ENCODE data around the gene DAB2.

The DAB2 gene

GRCh38 chr5:39420482-39421145, 4.2 kb downstream of the DAB2 start:
- POLR2A ChIA-PET (ENCODE audit: low non-redundant PET), result no interaction called here
- CTCF ChIA-PET, result interaction anchor here (0.6 kb wide), 1 partner anchor 622 kb away, joined by 3 read pairs; no protein-coding TSS in a partner anchor
- no peak overlapping the region for H3K27ac ChIP-seq

GRCh38 chr5:39419796-39420195, 5.0 kb downstream of the DAB2 start:
- CTCF ChIA-PET, result interaction anchor here (0.6 kb wide), 2 partner anchors 128 to 621 kb away, joined by 3 read pairs; no protein-coding TSS in a partner anchor
- TF ChIP-seq CTCF (conservative IDR thresholded peaks at IDR 0.05; ENCODE audit: low read depth), result no peak
- no peak for DNase-seq (ENCODE audit: low spot score)
- H3K27ac ChIP-seq, result no peak overlapping the region
- POLR2A ChIA-PET (ENCODE audit: low non-redundant PET), result no interaction called here

More at GRCh38 chr5:39420482-39421145, 4.2 kb downstream of the DAB2 start:
- DNase-seq (ENCODE audit: low spot score), result no peak
- no peak for TF ChIP-seq CTCF (conservative IDR thresholded peaks at IDR 0.05; ENCODE audit: low read depth)

- no peak for DNase-seq (ENCODE audit: low spot score)
- TF ChIP-seq CTCF (conservative IDR thresholded peaks at IDR 0.05; ENCODE audit: low read depth), result no peak
- no peak overlapping the region for H3K27ac ChIP-seq
- ChIA-PET POLR2A (ENCODE audit: low non-redundant PET) (no interaction called here), CTCF (interaction anchor here (0.6 kb wide), 2 partner anchors 12 to 568 kb away, joined by 3 to 4 read pairs; no protein-coding TSS in a partner anchor)
Observed at GRCh38 chr5:39417979-39418378, 6.8 kb downstream of the DAB2 start.

GRCh38 chr5:39415201-39415600, 9.6 kb downstream of the DAB2 start:
- POLR2A ChIA-PET (ENCODE audit: low non-redundant PET), result no interaction called here
- H3K27ac ChIP-seq, result no peak overlapping the region
- CTCF ChIA-PET, result no interaction called here
- DNase-seq (ENCODE audit: low spot score), result no peak
- no peak for TF ChIP-seq CTCF (conservative IDR thresholded peaks at IDR 0.05; ENCODE audit: low read depth)

GRCh38 chr5:39414426-39414825, 10.4 kb downstream of the DAB2 start:
- ChIA-PET POLR2A (ENCODE audit: low non-redundant PET) (no interaction called here), CTCF (no interaction called here)
- DNase-seq (ENCODE audit: low spot score), result no peak
- no peak for TF ChIP-seq CTCF (conservative IDR thresholded peaks at IDR 0.05; ENCODE audit: low read depth)
- H3K27ac ChIP-seq, result no peak overlapping the region

- ChIA-PET CTCF (no interaction called here), POLR2A (ENCODE audit: low non-redundant PET) (no interaction called here)
- no peak for DNase-seq (ENCODE audit: low spot score)
- H3K27ac ChIP-seq, result no peak overlapping the region
- TF ChIP-seq CTCF (conservative IDR thresholded peaks at IDR 0.05; ENCODE audit: low read depth), result no peak
Observed at GRCh38 chr5:39413771-39414170, 11.0 kb downstream of the DAB2 start.

Measured in RWPE1 (cell line).